ENCODE data around the gene WFDC12.
"Not testable (repeated sequence)": the region's sequence is repeated elsewhere in the genome, so short reads cannot be mapped to it uniquely, and the experiment has no call there.

- not testable (repeated sequence) for TF ChIP-seq CTCF, MYC (IDR thresholded peaks at IDR 0.05; ENCODE audit: low read depth, low read length)
Measured at GRCh38 chr20:45154794-45155193, 30.5 kb upstream of the WFDC12 start.
